ENCODE data around the gene FTH1.
"Not testable (repeated sequence)": the region's sequence is repeated elsewhere in the genome, so short reads cannot be mapped to it uniquely, and the experiment has no call there.

Gene FTH1

DNA sequence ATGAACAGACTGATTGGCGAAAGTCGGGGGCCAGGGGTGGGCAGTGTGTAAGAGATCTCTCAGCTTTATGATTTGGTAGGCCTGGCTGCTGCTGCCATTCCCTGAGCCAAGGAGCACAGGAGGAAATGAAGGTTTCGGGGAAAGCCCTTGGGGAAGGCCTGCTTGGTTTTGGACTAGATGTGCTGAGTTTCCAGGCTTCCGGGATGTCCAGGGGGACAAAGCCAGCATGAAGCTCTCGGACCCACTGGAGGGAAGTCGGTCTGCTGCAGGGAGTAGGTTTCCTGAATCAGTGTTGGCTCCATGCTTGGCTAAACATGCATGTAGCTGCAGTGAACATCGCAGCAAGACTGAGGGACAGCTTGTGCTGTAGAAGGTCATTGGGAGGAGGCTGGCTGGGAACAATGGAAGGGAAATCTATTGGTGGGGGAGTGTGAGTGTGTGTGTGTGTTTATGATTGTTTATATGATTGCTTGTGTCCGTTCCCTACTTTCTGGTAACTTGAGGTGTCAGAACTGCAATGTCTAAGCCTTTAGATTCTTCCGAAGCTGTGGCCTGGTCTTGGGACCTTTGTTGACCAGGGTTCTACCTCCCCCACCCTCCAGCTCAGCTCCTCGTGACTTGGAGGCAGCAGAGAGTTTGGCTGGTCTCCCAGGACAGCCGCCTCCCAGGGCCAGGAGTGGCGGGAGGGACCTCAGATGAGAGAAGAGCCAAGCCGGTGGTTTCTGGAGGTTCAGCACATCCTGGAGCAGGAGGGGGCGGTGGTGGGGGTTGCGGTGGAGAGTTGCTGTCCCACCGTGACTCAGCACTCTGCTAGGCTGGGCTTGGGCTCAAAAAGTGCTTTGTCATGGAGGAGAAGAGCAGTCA, 4.0 kb upstream of the FTH1 start:
- Histone ChIP-seq H3K4me1 (ENCODE audit: control insufficient read depth, insufficient read depth, low read length) (peaks cover 18% of the 10 kb centered on the region), H3K36me3 (ENCODE audit: control insufficient read depth, insufficient read depth, low read length) (no peaks in the 10 kb centered on the region), H3K27me3 (ENCODE audit: control insufficient read depth, insufficient read depth, low read length, poor library complexity, severe bottlenecking) (no peaks in the 10 kb centered on the region), H3K9me3 (ENCODE audit: control insufficient read depth, low read length) (no peaks in the 10 kb centered on the region), H3K4me3 (ENCODE audit: insufficient read depth, low read depth, low read length) (no peak overlapping the region), H3K27ac (ENCODE audit: insufficient read depth, low read depth, low read length, poor library complexity, severe bottlenecking) (no peak overlapping the region)
- 56% methylated on average over 16 of the region's 16 CpGs for WGBS, 2 experiments

- H3K27me3 ChIP-seq (ENCODE audit: control insufficient read depth, insufficient read depth, low read length, poor library complexity, severe bottlenecking) = no peaks in the 10 kb centered on the region
- WGBS, 2 experiments = 92 to 94% methylated on average over 2 of the region's 2 CpGs
- peaks cover 24% of the 10 kb centered on the region for H3K4me1 ChIP-seq (ENCODE audit: control insufficient read depth, insufficient read depth, low read length)
- H3K4me3 ChIP-seq (ENCODE audit: insufficient read depth, low read depth, low read length) = no peak overlapping the region
- no peak overlapping the region for H3K27ac ChIP-seq (ENCODE audit: insufficient read depth, low read depth, low read length, poor library complexity, severe bottlenecking)
- H3K9me3 ChIP-seq (ENCODE audit: control insufficient read depth, low read length) = no peaks in the 10 kb centered on the region
- peaks cover 3% of the 10 kb centered on the region for H3K36me3 ChIP-seq (ENCODE audit: control insufficient read depth, insufficient read depth, low read length)
Observed at GRCh38 chr11:61969838-61970662, 2.6 kb upstream of the FTH1 start.

GRCh38 chr11:61969391-61969758, 1.9 kb upstream of the FTH1 start:
- WGBS, 2 experiments = 95% methylated on average over 7 of the region's 7 CpGs
- H3K4me1 ChIP-seq (ENCODE audit: control insufficient read depth, insufficient read depth, low read length) = peaks cover 24% of the 10 kb centered on the region
- H3K27ac ChIP-seq (ENCODE audit: insufficient read depth, low read depth, low read length, poor library complexity, severe bottlenecking) = no peak overlapping the region
- no peaks in the 10 kb centered on the region for H3K9me3 ChIP-seq (ENCODE audit: control insufficient read depth, low read length)
- peaks cover 5% of the 10 kb centered on the region for H3K36me3 ChIP-seq (ENCODE audit: control insufficient read depth, insufficient read depth, low read length)
- H3K4me3 ChIP-seq (ENCODE audit: insufficient read depth, low read depth, low read length) = no peak overlapping the region
- H3K27me3 ChIP-seq (ENCODE audit: control insufficient read depth, insufficient read depth, low read length, poor library complexity, severe bottlenecking) = no peaks in the 10 kb centered on the region

DNA sequence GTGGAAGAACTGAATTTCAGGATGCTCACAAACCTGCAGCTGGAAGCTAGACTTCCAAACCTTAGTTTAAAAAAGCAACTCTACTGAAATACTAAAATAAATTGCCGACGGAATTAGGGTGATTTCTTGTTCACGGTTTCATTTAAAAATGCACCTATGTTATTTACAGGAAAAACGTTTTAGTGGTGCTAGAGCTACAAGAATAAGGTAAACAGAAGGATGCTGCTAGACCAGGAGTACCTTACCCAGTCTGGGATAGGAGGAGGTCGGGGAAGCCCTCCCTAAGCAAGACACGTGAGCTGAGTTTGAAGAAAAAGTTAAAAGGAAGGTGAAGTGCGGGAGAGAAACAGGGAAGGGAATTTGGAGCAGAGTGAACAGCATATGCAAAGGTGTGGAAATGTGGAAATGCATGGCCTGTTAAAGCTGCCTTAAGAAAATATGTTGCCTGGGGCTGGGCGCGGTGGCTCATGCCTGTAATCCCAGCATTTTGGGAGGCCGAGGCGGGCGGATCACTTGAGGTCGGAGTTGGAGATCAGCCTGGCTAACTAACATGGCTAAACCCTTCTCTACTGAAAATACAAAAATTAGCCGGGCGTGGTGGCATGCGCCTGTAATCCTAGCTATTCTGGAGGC, 1.4 kb upstream of the FTH1 start:
- no peak overlapping the region for H3K27ac ChIP-seq (ENCODE audit: insufficient read depth, low read depth, low read length, poor library complexity, severe bottlenecking)
- no peaks in the 10 kb centered on the region for H3K27me3 ChIP-seq (ENCODE audit: control insufficient read depth, insufficient read depth, low read length, poor library complexity, severe bottlenecking)
- H3K4me1 ChIP-seq (ENCODE audit: control insufficient read depth, insufficient read depth, low read length) = peaks cover 24% of the 10 kb centered on the region
- peak overlapping the region; percentile 98 for H3K4me3 ChIP-seq (ENCODE audit: insufficient read depth, low read depth, low read length)
- no peaks in the 10 kb centered on the region for H3K9me3 ChIP-seq (ENCODE audit: control insufficient read depth, low read length)
- H3K36me3 ChIP-seq (ENCODE audit: control insufficient read depth, insufficient read depth, low read length) = peaks cover 5% of the 10 kb centered on the region
- WGBS, 2 experiments = 90 to 91% methylated on average over 16 of the region's 16 CpGs

- peak overlapping the region; percentile 47 for H3K27ac ChIP-seq (ENCODE audit: insufficient read depth, low read depth, low read length, poor library complexity, severe bottlenecking)
- H3K36me3 ChIP-seq (ENCODE audit: control insufficient read depth, insufficient read depth, low read length) = peaks cover 5% of the 10 kb centered on the region
- H3K4me1 ChIP-seq (ENCODE audit: control insufficient read depth, insufficient read depth, low read length) = peaks cover 24% of the 10 kb centered on the region
- no peaks in the 10 kb centered on the region for H3K27me3 ChIP-seq (ENCODE audit: control insufficient read depth, insufficient read depth, low read length, poor library complexity, severe bottlenecking)
- WGBS, 2 experiments = 28% methylated on average over 53 of the region's 53 CpGs
- H3K4me3 ChIP-seq (ENCODE audit: insufficient read depth, low read depth, low read length) = peak overlapping the region; percentile 98
- H3K9me3 ChIP-seq (ENCODE audit: control insufficient read depth, low read length) = no peaks in the 10 kb centered on the region
Observed at GRCh38 chr11:61967924-61968757, 707 bp upstream of the FTH1 start.

DNA sequence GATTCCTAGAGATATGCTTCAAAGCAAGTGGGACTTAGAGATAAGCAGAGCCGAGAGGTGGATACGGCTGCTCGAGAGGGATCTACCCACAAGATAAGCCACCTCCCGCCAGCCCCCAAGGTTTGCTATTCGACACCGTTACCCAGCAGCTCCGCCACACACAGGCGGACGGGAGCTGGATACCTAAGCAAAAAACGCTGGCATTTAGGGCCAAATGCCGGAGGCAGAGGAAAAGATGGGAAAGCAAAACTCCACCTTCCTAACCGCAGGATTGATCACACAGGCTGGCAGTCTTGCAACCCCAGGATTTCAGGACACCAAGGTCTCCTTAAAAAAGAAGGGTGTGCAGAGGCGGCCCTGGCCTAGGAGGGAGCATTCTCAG, 709 bp downstream of the FTH1 start:
- H3K27ac ChIP-seq (ENCODE audit: insufficient read depth, low read depth, low read length, poor library complexity, severe bottlenecking) = peak overlapping the region; percentile 47
- peaks cover 16% of the 10 kb centered on the region for H3K4me1 ChIP-seq (ENCODE audit: control insufficient read depth, insufficient read depth, low read length)
- 0% methylated on average over 13 of the region's 13 CpGs for WGBS, 2 experiments
- no peaks in the 10 kb centered on the region for H3K9me3 ChIP-seq (ENCODE audit: control insufficient read depth, low read length)
- peaks cover 5% of the 10 kb centered on the region for H3K36me3 ChIP-seq (ENCODE audit: control insufficient read depth, insufficient read depth, low read length)
- peak overlapping the region; percentile 98 for H3K4me3 ChIP-seq (ENCODE audit: insufficient read depth, low read depth, low read length)
- H3K27me3 ChIP-seq (ENCODE audit: control insufficient read depth, insufficient read depth, low read length, poor library complexity, severe bottlenecking) = no peaks in the 10 kb centered on the region

DNA sequence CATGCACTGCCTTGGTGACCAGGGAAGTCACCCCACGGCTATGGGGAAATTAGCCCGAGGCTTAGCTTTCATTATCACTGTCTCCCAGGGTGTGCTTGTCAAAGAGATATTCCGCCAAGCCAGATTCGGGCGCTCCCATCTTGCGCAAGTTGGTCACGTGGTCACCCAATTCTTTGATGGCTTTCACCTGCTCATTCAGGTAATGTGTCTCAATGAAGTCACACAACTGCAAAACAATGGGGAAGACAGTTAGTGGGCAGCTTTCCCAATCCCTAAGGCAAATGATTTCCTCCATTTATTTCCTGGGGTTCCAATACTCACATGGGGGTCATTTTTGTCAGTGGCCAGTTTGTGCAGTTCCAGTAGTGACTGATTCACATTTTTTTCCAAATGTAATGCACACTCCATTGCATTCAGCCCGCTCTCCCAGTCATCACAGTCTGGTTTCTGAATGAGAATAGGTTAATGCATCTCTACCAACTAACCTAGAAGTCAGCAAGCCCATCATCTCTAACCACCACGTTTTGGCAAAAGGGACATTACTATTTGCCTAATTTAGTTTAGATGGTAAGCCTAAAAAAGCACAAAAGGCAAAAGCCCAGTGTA, 2.7 kb downstream of the FTH1 start:
- WGBS, 2 experiments = 96% methylated on average over 9 of the region's 9 CpGs
- H3K27me3 ChIP-seq (ENCODE audit: control insufficient read depth, insufficient read depth, low read length, poor library complexity, severe bottlenecking); H3K27ac ChIP-seq (ENCODE audit: insufficient read depth, low read depth, low read length, poor library complexity, severe bottlenecking); H3K4me3 ChIP-seq (ENCODE audit: insufficient read depth, low read depth, low read length); H3K9me3 ChIP-seq (ENCODE audit: control insufficient read depth, low read length); H3K36me3 ChIP-seq (ENCODE audit: control insufficient read depth, insufficient read depth, low read length): not testable (repeated sequence)
- H3K4me1 ChIP-seq (ENCODE audit: control insufficient read depth, insufficient read depth, low read length) = peaks cover 10% of the 10 kb centered on the region

GRCh38 chr11:61964058-61964665, 3.3 kb downstream of the FTH1 start:
- 97% methylated on average over 3 to 4 of the region's 4 CpGs for WGBS, 2 experiments
- no peak overlapping the region for H3K4me3 ChIP-seq (ENCODE audit: insufficient read depth, low read depth, low read length)
- no peak overlapping the region for H3K27ac ChIP-seq (ENCODE audit: insufficient read depth, low read depth, low read length, poor library complexity, severe bottlenecking)

More at GRCh38 chr11:61964058-61964665, 3.3 kb downstream of the FTH1 start:
- Histone ChIP-seq H3K4me1 (ENCODE audit: control insufficient read depth, insufficient read depth, low read length) (peaks cover 10% of the 10 kb centered on the region), H3K36me3 (ENCODE audit: control insufficient read depth, insufficient read depth, low read length) (peaks cover 5% of the 10 kb centered on the region), H3K27me3 (ENCODE audit: control insufficient read depth, insufficient read depth, low read length, poor library complexity, severe bottlenecking) (no peaks in the 10 kb centered on the region), H3K9me3 (ENCODE audit: control insufficient read depth, low read length) (no peaks in the 10 kb centered on the region)

Data from ectodermal cell (in vitro differentiated cells).